HG03571 (cell line): Measurements from ENCODE around the gene AURKA.

Experiments used
- ATAC-seq: cut with Tn5 transposase; IDR thresholded peaks from one replicate; pipeline ENCODE4 v1.9.1; 2021; ENCODE audit not compliant: unreplicated experiment

Gene AURKA

DNA sequence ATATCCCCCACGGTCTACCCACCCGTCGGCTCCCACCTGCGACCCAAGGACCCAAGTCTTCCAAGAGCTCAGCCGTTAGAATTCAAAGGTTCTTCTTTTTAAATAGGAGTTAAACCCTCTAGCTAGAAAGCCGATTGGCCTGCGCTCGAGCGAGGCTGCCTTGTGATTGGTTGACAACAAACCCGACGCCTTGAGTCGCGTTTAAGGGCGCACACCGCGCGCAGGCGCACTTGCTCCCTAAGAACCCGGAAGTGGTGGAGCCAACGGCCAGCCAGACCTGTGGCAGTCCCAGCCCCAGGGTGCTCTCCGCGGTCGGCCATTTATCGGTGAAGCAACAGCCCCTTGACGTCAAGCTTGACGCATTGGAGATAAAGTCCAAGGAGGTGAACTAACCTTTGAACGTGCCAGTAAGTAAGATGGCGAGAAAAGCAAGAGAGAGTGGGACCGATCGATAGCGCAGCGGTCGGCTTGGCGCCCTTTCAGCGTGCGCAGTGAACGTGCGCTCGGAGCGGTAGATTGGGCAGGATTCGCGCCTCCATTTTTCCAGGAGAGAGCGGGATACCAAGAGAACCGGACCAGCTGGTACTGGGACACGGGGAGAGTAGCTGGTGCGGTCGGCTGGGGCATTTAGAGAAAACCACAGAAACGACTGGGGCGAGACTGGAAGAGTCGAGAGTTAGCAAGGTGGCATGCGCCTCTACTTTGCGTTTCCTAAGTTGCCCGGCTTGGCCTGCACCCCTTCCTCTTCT, at the start of gene AURKA, which contains the start of gene CSTF1:
AURKA (minus strand) TSS at position 84 of the 749 bp plus-strand sequence. CDS start 4,018 bp downstream, outside the sequence.
CSTF1 (plus strand) TSS at position 514 of the 749 bp plus-strand sequence. CDS start 2,908 bp downstream, outside the sequence.
- ATAC-seq, result peak; percentile 94

DNA sequence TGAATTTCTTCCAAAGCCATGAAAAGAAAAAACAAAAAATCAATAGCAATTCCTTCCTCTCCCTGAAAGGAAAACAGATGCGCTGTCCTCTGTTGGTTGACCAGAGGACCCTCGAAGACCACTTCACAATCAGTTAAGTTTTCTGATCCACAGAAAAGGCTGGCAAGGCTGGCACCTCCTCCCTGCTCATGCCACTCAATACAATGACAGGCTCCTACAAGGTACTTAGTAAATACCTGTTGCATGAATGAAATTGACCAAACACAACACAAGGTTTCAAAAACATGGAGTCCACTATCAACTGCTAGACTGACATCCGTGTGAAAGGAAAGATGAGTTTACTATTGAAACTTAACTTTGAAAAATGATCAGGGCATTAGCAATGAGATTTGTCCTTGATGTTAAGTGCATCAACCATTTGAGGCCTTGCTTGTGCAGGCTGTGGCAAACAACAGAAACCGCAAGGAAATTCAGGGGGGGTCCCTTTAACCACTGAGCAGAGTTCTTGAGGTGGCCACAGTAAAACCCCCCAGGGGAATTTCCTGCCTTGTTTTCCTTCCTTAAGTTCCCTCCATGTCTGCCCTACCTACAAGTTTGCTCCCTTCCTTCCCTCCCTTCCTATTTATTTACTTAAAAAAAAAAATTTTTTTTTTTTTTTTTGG, 48.5 kb upstream of the AURKA start:
- ATAC-seq, result no peak

- no peak for ATAC-seq
Observed at GRCh38 chr20:56439771-56440291, 47.8 kb upstream of the AURKA start.

DNA sequence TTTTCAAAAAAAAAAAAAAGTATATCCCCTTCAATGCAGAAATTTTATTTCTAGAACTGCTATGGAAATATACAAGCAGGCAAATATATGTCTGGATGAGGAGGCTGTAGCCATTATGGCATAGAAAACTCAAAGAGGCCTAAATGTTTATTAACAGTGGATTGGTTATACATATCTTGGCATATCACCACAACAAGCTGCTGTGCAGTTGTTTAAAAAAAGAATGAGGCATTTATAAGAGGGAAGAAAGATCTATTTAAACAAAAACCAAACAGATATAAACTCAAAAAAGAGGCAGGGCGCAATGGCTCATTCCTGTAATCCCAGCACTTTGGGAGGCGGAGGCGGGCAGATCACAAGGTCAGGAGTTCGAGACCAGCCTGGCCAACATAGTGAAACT, 46.3 kb upstream of the AURKA start:
- ATAC-seq, result no peak

- ATAC-seq, result no peak
Observed at GRCh38 chr20:56437196-56437960, 45.4 kb upstream of the AURKA start.

DNA sequence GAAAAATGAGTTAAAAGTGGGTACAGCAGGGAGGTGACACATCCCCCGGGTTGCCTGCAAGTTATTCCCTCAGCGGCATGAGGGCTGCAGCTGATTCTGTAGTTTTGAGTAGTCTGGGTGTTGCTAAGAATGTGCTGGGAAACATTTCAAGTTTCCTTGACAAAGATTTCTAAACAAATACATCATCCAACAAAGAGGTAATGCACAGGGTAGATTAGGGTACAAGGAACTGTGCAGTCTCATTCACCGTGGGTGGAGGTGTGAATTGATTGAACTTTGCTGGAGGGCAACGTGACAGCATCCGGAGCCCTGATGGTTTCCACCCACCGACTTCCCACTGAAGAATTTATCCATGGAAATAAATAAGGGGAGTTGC, 41.9 kb upstream of the AURKA start:
- ATAC-seq, result no peak

- no peak for ATAC-seq
Observed at GRCh38 chr20:56433221-56433879, 41.3 kb upstream of the AURKA start.

DNA sequence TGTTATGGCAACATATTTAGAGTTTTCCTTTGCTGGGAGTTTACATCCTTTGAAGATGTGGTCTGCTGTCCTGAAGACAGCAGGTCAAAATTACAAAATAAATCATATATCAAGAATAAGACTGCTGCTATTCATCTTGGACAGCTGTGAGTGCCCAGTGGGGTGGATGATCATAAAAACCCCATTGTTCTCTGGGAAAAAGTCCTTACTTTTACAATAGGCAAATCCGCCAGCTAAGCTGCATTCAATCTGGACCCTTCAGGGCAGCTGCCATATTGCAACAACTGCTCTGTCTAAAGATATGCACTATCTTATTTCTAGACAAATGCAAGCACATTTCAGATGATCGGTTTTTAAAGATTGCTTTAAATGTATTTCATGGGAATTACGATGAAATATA, 39.5 kb upstream of the AURKA start:
- no peak for ATAC-seq

- ATAC-seq, result no peak
Observed at GRCh38 chr20:56430957-56431356, 38.9 kb upstream of the AURKA start.

DNA sequence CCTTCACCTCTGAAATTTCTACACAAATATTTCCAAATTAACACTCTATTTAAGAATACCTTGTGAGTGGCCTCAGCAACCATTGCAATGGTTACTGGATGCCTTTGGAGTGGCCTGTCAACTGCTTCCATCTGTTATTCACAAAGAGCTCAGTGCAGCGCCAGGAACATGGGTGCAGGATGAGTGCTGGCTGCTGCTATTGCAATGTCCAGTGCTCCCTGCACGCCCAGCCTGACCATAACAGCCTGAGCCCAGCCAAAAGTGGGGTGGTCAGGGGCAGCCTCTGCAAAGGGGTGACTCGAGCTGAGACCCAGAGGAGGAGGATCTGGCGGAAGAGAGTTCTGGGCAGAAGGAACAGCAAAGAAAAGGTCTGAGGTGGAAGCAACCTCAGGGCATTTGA, 38.4 kb upstream of the AURKA start:
- no peak for ATAC-seq

DNA sequence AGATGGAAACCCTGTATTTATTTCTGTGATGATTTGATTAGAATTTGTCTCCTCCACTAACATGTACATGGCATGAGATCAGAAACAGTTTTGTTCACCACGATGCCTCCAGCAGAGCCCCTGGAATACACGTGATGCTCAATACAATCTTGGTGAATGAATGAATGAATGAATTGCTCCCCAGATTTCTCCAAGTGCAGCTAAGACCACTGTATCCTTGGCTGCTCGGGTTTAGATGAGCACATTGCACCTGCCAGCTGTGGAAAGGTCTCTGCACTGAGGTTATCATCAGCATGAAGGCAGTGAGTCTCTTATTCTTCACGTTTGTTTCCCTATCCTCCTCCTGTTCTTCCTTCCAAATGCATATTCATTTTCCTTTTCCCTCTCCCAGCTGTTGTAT, 37.9 kb upstream of the AURKA start:
- no peak for ATAC-seq

- ATAC-seq, result no peak
Observed at GRCh38 chr20:56429502-56429901, 37.5 kb upstream of the AURKA start.

DNA sequence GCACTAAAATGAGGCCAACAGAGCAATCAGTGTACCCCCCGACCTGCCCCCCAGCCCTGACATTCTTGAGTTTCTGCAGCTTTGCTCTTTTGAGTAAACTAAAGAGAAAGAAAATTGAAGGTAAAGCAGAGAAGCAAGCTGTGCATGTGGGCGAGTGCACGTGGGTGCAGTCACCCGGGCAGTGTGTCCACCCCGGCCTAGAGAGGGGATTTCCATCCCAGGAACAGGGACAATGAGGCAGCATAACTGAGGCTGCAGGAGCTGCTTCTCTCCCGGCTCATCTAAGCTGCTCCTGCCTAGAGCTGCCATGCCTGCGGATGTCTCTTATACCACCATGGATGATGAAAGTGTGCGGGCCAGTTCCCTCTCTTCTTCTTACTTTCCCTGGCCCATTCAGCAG, 36.9 kb upstream of the AURKA start:
- no peak for ATAC-seq

DNA sequence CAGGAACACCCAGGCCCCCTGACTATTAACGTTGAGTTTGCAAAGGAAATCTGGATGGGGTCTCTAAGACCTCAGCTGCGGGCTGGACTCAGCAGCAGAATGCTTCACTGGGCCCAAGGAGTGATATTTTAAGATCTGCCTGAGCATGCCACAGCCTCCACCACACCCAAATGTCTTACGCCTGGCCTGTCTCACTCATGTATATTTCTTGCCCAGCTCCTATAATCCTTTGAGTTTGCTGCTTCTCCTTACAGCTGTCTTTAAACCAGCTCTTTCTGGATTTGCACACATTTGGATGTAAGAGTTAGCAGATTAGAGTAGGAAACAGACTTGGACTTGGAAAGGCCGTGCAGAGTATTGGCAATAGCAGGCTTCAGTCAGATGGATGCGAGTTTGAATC, 36.4 kb upstream of the AURKA start:
- ATAC-seq, result no peak

DNA sequence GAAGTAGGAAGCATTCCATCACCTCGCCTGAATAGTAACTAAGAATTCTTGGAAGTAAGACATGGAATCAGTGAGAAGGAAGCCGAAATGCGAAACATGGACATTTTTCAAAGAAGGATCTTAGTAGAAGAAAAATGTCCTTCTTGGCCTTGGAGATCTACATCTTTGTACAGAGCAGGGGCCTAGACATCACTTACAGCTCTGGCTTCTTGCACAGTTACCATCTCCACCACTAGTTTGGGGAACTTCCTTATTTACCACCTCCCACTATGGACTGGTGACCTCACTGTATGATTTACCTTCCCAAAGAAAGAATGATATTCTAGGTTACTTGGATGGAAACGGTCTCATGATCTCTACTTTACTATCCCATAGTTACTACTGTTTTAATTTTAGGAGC, 35.8 kb upstream of the AURKA start:
- ATAC-seq, result no peak

- ATAC-seq, result no peak
Observed at GRCh38 chr20:56426926-56427325, 34.9 kb upstream of the AURKA start.

- ATAC-seq, result no peak
Observed at GRCh38 chr20:56426026-56426425, 34.0 kb upstream of the AURKA start.

DNA sequence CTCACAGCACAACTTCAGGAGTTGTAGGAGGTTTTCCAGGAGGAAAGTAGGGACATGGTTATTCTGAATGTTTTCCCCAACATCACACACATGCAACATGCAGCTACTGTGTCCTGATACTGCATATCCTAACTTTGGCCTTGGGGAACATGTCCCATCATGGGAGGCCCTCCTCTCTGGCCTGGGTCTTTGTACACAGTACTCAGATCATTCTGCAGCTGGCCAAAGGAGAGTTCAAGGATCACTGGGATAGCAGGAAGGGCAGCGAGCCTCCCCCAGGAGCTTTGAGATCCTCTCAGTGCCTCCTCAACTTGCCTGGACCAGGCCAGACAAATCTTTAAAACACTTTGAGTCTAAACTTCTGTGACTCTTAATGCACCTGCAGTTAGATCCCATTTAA, 32.9 kb upstream of the AURKA start:
- no peak for ATAC-seq

DNA sequence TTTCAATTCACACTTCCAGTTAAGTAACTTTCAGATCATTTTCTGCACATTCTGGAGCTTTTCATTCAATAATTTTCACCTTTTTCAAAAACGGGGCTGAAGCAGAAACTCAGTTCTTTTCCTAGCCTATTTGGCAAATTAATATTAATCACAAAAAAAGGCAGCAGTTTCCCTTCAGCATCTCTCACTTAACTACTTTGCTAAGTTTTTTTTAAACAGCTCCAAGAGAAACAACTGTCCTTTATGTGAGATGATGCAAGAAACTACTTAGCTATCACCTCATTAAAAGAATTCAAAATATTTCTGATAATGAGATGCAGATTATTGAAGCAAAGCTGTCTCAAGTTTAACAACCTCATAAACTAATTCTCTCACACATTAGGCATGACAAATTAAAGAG, 31.9 kb upstream of the AURKA start:
- no peak for ATAC-seq

GRCh38 chr20:56423211-56423610, 31.2 kb upstream of the AURKA start:
- no peak for ATAC-seq

DNA sequence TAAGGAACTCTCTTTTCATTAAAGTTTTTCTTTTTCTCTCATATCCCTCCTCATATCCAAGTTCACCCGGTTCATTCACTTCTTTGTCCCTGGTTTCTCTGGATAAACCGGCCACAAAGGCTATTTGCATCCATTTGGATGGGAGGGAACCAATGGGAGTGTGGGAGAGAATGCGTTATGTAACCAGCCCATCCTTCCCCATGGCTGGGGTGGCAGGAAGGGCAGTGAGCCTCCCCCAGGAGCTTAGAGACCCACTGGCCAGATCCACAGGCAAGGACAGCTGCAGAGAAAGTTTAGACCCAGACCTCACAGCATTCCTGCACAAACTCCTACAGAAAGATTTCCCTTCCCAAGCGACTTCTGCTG, 30.8 kb upstream of the AURKA start:
- ATAC-seq, result no peak
